ENCODE measurements around the gene EPB41L1.

Gene EPB41L1

GRCh38 chr20:36155991-36156390 lies 1.5 kb downstream of the EPB41L1 start:
- DNase-seq (ENCODE audit: low spot score): no peak
- TF ChIP-seq CTCF (IDR thresholded peaks at IDR 0.05; ENCODE audit: borderline replicate concordance, control extremely low read depth, extremely low read depth, insufficient read depth, missing control alignments): no peak
- in situ Hi-C loops (cut with MboI; ENCODE audit: low sequenced_read_pairs, unreplicated experiment): no loop called here

- TF ChIP-seq CTCF (IDR thresholded peaks at IDR 0.05; ENCODE audit: borderline replicate concordance, control extremely low read depth, extremely low read depth, insufficient read depth, missing control alignments): no peak
- in situ Hi-C loops (cut with MboI; ENCODE audit: low sequenced_read_pairs, unreplicated experiment): no loop called here
These were observed 3.1 kb downstream of the EPB41L1 start for GRCh38 chr20:36157610-36158009.

GRCh38 chr20:36158160-36158741 lies 3.7 kb downstream of the EPB41L1 start:
- no peak for DNase-seq (ENCODE audit: low spot score)
- in situ Hi-C loops (cut with MboI; ENCODE audit: low sequenced_read_pairs, unreplicated experiment): no loop called here
- no peak for TF ChIP-seq CTCF (IDR thresholded peaks at IDR 0.05; ENCODE audit: borderline replicate concordance, control extremely low read depth, extremely low read depth, insufficient read depth, missing control alignments)

More at GRCh38 chr20:36157610-36158009, 3.1 kb downstream of the EPB41L1 start:
- DNase-seq (ENCODE audit: low spot score): no peak

DNA sequence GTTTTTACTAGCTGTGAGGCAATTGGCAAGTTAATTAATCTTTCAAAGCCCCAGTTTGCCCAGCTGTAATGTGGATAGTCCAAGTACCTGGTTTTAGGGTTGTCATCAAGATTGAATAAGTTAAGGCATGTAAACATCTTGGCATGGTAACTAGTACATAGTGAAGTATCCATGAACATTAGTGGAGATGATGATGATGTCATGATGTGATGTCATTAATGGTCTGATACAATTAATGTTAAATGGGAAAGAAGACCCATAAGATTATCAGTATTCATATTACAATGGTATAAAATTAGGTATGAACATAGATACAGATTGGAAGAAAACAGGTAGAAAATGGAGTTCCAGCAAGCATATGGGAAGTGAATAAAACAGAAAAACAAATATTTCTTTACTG lies 5.3 kb downstream of the EPB41L1 start:
- no peak for TF ChIP-seq CTCF (IDR thresholded peaks at IDR 0.05; ENCODE audit: borderline replicate concordance, control extremely low read depth, extremely low read depth, insufficient read depth, missing control alignments)
- in situ Hi-C loops (cut with MboI; ENCODE audit: low sequenced_read_pairs, unreplicated experiment): no loop called here
- no peak for DNase-seq (ENCODE audit: low spot score)

GRCh38 chr20:36162272-36162966 lies 7.9 kb downstream of the EPB41L1 start:
- no peak for DNase-seq (ENCODE audit: low spot score)
- in situ Hi-C loops (cut with MboI; ENCODE audit: low sequenced_read_pairs, unreplicated experiment): no loop called here
- no peak for TF ChIP-seq CTCF (IDR thresholded peaks at IDR 0.05; ENCODE audit: borderline replicate concordance, control extremely low read depth, extremely low read depth, insufficient read depth, missing control alignments)

- TF ChIP-seq CTCF (IDR thresholded peaks at IDR 0.05; ENCODE audit: borderline replicate concordance, control extremely low read depth, extremely low read depth, insufficient read depth, missing control alignments): no peak
- in situ Hi-C loops (cut with MboI; ENCODE audit: low sequenced_read_pairs, unreplicated experiment): no loop called here
- no peak for DNase-seq (ENCODE audit: low spot score)
These were observed 13.5 kb downstream of the EPB41L1 start for GRCh38 chr20:36167902-36168503.
